ENCODE results near the gene PLEKHA1. TPM values are rescaled to one million over a fixed set of nuclear protein-coding genes. Genes with fewer than 3 reads are reported as not detected.

The PLEKHA1 gene
- total RNA-seq, 1 donor from 2014 or later, result 38.2 TPM

GRCh38 chr10:122473116-122473515, 98.6 kb downstream of the PLEKHA1 start:
- H3K27me3 Mint-ChIP-seq (ENCODE audit: unreplicated experiment), result no peaks in the 10 kb centered on the region
- H3K27ac Mint-ChIP-seq (ENCODE audit: unreplicated experiment), result no peak overlapping the region
- H3K4me1 Mint-ChIP-seq (ENCODE audit: unreplicated experiment), result peaks cover 40% of the 10 kb centered on the region
- no peak overlapping the region for H3K4me3 Mint-ChIP-seq (ENCODE audit: unreplicated experiment)
- H3K36me3 Mint-ChIP-seq (ENCODE audit: low read depth, unreplicated experiment), result no peaks in the 10 kb centered on the region
- DNase-seq (ENCODE audit: low spot score), result no peak
- no peak for TF ChIP-seq CTCF (IDR thresholded peaks at IDR 0.05; ENCODE audit: unreplicated experiment)
- no peaks in the 10 kb centered on the region for H3K9me3 Mint-ChIP-seq (ENCODE audit: unreplicated experiment)

- peaks cover 1% of the 10 kb centered on the region for H3K27me3 Mint-ChIP-seq (ENCODE audit: unreplicated experiment)
- peak; percentile 36 for DNase-seq (ENCODE audit: low spot score)
- H3K27ac Mint-ChIP-seq (ENCODE audit: unreplicated experiment), result peak overlapping the region; percentile 65
- peak overlapping the region; percentile 54 for H3K4me3 Mint-ChIP-seq (ENCODE audit: unreplicated experiment)
- no peak for TF ChIP-seq CTCF (IDR thresholded peaks at IDR 0.05; ENCODE audit: unreplicated experiment)
- no peaks in the 10 kb centered on the region for H3K36me3 Mint-ChIP-seq (ENCODE audit: low read depth, unreplicated experiment)
- peaks cover 44% of the 10 kb centered on the region for H3K4me1 Mint-ChIP-seq (ENCODE audit: unreplicated experiment)
- H3K9me3 Mint-ChIP-seq (ENCODE audit: unreplicated experiment), result no peaks in the 10 kb centered on the region
These were observed 99.8 kb downstream of the PLEKHA1 start for GRCh38 chr10:122474131-122474818.

DNA sequence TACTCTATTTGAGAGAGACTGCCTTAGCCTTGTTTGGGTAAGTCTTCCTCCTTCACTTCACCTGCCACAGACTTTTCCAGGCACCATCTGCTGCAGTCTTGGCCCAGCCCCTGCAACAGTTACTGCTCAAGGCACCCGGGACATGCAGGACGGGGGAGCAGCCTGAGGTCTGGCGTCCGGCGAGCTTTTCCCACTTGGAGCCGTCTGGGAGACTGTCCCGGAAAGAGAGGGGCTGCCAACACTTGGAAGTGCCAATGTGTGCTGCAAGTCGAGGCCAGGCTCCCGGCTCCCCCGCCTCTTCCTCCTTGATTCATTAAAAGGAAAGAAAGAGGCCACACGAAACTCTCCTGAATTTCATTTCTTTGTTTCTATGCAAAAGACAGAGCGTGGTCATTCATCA, 100.6 kb downstream of the PLEKHA1 start:
- TF ChIP-seq CTCF (IDR thresholded peaks at IDR 0.05; ENCODE audit: unreplicated experiment), result no peak
- H3K9me3 Mint-ChIP-seq (ENCODE audit: unreplicated experiment), result no peaks in the 10 kb centered on the region
- peaks cover 4% of the 10 kb centered on the region for H3K27me3 Mint-ChIP-seq (ENCODE audit: unreplicated experiment)
- no peak overlapping the region for H3K27ac Mint-ChIP-seq (ENCODE audit: unreplicated experiment)
- peak overlapping the region; percentile 54 for H3K4me3 Mint-ChIP-seq (ENCODE audit: unreplicated experiment)
- no peak for DNase-seq (ENCODE audit: low spot score)
- H3K36me3 Mint-ChIP-seq (ENCODE audit: low read depth, unreplicated experiment), result no peaks in the 10 kb centered on the region
- H3K4me1 Mint-ChIP-seq (ENCODE audit: unreplicated experiment), result peaks cover 44% of the 10 kb centered on the region

GRCh38 chr10:122475591-122476332, 101.3 kb downstream of the PLEKHA1 start:
- no peak for DNase-seq (ENCODE audit: low spot score)
- Mint-ChIP-seq H3K36me3 (ENCODE audit: low read depth, unreplicated experiment) (no peaks in the 10 kb centered on the region), H3K27ac (ENCODE audit: unreplicated experiment) (no peak overlapping the region), H3K27me3 (ENCODE audit: unreplicated experiment) (peaks cover 4% of the 10 kb centered on the region), H3K4me1 (ENCODE audit: unreplicated experiment) (peaks cover 44% of the 10 kb centered on the region), H3K9me3 (ENCODE audit: unreplicated experiment) (no peaks in the 10 kb centered on the region), H3K4me3 (ENCODE audit: unreplicated experiment) (no peak overlapping the region)
- no peak for TF ChIP-seq CTCF (IDR thresholded peaks at IDR 0.05; ENCODE audit: unreplicated experiment)

DNA sequence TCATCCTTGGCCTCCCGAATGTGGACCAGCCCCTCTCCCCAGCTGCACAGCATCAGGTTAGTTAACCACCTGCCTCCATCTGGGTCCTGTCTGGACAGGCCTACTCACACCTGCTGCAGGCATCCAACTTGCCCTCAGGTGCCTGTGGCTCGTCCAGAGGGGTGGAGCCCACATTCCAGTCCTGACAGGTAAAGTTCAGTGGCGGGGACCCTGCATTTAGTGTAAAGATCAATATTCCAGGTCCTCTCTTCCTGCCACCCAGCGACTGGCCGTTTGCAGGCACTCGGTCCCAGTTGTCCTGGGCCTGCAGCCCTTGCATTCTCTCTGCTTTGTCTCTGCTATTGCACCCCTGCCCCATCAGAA, 101.8 kb downstream of the PLEKHA1 start:
- Mint-ChIP-seq H3K4me1 (ENCODE audit: unreplicated experiment) (peaks cover 44% of the 10 kb centered on the region), H3K27ac (ENCODE audit: unreplicated experiment) (no peak overlapping the region)

More for the DNA sequence above, 101.8 kb downstream of the PLEKHA1 start:
- Mint-ChIP-seq H3K9me3 (ENCODE audit: unreplicated experiment) (no peaks in the 10 kb centered on the region), H3K27me3 (ENCODE audit: unreplicated experiment) (peaks cover 4% of the 10 kb centered on the region), H3K36me3 (ENCODE audit: low read depth, unreplicated experiment) (no peaks in the 10 kb centered on the region), H3K4me3 (ENCODE audit: unreplicated experiment) (no peak overlapping the region)
- DNase-seq (ENCODE audit: low spot score), result no peak
- TF ChIP-seq CTCF (IDR thresholded peaks at IDR 0.05; ENCODE audit: unreplicated experiment), result no peak

Data from endothelial cell (in vitro differentiated cells).